GM18498 (cell line): ENCODE measurements around the gene ACBD4.
A peak's percentile ranks its signal among the peaks of the same experiment; 100 is the strongest.

Experiments used
- ATAC-seq: cut with Tn5 transposase; IDR thresholded peaks from one replicate; pipeline ENCODE4 v1.9.1; 2021; ENCODE audit warnings: mild to moderate bottlenecking, moderate library complexity; ENCODE audit not compliant: unreplicated experiment

ACBD4 gene

DNA sequence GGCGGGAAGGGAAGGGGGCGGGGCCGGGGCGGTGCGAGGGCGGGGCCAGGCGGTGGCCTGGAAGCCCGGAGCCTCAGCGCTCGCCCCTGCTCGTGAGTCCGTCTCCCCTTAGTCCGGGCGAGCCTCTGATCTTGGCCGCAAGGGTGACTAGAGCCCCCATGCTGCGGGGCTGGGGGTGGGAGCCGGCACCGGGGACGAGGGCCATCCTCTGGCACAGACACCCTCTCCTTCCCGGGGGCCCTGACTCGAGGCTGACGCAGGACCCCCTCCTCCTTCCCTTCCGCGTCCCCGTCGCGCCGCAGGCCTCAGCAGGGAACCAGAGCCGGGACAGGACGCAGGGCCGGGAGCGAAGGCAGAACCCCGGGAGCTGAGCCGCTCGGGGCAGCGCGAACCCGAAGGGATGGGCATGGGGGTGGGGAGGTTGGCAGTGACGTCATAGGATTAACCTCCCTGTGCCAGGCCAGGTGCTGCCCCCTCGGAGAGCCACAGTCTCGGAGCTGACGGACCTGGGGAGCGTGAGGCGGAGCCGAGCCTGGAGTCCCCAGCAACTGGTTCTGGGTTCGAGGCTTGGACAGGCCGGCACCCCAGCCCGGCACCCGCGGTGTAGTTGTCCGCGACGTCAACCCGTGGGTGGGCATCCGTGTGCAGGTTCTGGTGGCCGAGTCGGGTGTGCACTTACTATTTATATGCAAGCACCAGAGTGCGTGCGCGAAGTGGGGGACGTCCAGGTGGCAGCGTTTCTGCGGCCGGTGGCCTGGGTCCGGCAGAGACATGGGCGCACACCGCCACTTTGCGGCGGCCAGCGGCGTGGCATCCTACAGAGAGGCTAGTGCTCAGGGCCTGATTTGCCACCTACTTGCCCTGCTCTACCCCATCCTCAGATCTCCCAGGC, 2.7 kb upstream of the ACBD4 start:
- ATAC-seq, result peak; percentile 34

GRCh38 chr17:45135978-45136791, 698 bp downstream of the ACBD4 start:
- no peak for ATAC-seq

GRCh38 chr17:45136846-45137560, 1.5 kb downstream of the ACBD4 start:
- no peak for ATAC-seq

DNA sequence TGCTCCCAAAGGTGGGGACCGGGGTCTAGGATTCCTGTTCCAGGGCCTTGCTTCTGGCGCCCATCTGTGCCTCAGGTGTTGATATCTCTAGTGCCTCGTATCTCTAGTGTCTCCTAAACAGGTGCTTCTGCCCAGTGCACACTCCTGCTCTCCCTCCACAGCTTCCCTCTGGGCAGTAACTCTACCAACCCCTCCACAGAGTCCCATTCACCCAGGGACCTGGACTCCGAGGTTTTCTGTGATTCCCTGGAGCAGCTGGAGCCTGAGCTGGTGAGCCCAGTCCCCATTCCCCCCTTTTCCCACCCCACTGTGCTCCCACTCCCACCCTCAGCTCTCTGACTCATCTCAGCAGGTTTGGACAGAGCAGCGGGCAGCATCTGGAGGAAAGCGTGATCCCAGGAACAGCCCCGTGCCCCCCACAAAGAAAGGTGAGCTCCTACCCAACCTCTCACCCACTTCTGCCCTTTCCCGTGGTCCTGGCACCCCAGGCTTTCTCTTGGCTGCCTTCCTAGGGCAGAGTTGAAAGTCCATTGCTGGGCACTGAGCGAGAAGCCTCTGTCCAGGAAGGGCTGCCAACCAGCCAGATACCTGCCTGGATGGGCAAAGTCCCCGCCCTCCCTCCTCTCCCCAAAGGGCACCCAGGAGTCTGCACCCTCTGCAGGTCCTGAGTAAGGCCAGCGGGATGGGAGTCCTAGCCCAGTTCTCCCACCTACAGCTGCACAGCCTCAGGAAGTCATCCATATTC, 2.2 kb downstream of the ACBD4 start:
- no peak for ATAC-seq

DNA sequence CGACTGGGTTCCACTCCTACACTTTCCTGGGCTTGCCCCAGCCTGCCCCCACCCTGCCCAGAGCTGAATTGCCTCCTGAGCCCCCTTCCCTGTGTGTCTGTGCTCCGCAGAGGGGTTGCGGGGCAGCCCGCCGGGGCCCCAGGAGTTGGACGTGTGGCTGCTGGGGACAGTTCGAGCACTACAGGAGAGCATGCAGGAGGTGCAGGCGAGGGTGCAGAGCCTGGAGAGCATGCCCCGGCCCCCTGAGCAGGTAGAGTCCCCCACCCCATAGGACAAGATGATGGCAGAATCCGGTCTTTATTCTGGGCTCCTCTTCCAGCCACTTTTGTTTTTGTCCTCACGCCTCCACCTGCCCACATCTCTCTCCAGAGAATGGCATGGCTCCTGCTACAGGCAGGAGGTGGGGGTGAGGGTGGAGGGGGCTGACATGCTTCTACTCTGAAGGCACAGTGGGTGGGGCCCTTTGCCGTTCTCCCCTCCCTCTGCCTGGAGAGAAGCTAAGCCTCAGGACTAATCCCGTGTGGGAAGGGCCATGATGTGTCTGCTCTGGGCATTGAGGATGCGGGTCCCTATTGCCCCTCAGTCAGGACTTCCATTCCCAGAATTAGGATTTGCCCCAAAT, 3.5 kb downstream of the ACBD4 start:
- ATAC-seq, result no peak

- ATAC-seq, result no peak
These were observed 4.0 kb downstream of the ACBD4 start for GRCh38 chr17:45139533-45139920.

- no peak for ATAC-seq
These were observed 7.7 kb downstream of the ACBD4 start for GRCh38 chr17:45143094-45143670.

DNA sequence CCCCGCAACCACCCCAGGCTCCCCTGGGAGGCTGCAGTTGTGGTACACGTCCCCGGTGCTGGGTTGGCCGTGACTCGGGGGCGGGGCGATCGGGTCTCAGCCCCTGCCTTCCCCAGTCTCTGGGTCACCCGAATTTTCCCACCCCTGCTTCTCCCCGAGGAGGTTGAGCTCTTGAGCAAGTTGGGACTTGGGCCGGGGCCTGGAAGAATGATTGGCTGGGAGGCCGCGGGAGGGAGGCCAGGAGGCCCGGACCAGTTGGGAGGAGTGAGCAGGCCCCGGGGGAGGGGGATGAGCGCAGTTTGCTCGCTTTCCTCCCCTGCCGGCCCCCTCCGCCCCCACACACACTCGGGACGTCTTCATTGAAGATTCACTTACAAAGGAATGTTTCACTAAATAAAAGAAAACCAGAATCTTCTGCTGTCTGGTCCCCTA, 8.3 kb downstream of the ACBD4 start:
- ATAC-seq, result no peak

DNA sequence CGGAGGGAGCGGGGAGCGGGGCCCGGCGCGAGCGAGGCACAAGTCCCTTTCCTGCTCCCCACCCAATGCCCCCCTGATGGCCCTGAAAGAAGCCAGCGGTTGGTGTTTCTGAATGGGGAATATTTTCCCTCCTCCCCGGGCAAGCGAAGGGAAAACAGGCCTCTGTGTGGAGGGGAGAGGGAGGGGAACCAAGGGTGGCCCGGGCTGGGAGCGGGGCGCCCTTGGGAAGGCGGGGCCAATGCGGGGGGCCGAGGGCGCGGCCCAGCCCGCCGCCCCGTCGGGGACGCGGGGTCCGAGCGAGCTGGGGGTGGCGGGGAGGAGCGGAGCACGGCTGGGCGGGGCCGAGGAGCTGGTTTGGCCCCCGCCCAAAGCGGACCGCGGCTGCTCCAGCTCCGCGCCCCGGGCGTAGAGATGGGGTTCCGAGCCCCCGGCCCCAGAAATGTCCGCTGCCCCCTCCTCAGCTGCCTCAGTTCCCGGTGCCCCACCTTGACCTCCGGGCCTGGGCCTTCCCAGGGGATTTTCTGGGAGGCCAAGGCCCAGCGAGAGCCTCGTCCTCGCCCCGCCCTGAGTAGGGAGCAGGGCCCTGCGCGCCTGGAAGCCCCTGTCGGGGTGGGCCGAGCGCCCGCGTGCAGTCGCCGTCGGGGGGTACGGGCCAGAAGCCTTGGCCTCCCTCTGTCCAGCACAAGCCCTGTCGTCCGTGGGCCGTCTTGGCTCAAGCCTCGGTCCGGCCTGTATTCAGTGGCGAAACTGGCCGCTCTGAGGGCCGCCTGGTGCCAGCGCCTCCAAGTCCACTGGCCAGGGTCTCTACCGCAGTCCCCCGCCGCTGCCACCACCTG, 8.9 kb downstream of the ACBD4 start:
- ATAC-seq, result no peak

DNA sequence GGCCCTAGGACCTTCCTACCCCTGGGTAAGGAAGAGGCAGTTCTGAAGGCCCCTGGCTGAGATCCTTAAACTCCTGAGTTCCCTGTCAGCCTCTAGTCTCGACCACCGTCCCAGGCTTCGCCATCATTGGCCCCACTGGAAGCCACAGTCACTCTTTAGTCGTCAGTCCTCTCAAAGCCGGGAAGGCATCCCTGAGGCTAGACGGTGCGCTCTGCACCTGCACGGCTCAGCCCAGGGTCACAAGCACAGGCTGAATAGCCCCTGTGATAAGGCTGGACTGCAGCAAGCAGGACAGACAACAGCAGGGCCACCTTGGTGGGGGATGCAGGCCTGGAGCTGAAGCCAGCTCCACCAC, 9.5 kb downstream of the ACBD4 start:
- ATAC-seq, result no peak

- ATAC-seq, result no peak
These were observed 10.7 kb downstream of the ACBD4 start for GRCh38 chr17:45146166-45146565.

DNA sequence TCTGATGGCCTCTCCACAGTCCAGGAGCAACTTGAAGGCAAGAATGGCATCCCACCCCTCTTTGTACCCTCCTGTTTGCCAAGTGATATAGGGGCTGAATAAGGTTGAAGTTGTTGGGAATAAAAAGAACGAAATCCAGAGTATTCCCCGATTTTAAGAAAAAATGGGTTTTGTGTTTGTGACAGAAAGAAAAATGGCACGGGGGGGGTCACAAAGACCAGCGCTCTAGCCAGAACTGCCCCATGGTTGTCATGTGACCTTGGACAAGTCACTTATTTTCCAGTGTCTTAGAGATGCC, 11.1 kb downstream of the ACBD4 start:
- ATAC-seq, result no peak

GRCh38 chr17:45146890-45147580, 11.5 kb downstream of the ACBD4 start:
- ATAC-seq, result no peak

GRCh38 chr17:45147581-45148182, 12.2 kb downstream of the ACBD4 start:
- no peak for ATAC-seq

GRCh38 chr17:45148183-45149036, 12.9 kb downstream of the ACBD4 start, which contains the start of gene HEXIM1:
TSS of gene HEXIM1 (plus strand) at chr17:45148475. CDS start at chr17:45149191, 716 bp downstream.
- peak; percentile 69 for ATAC-seq

- peak; percentile 31 for ATAC-seq
These were observed 13.7 kb downstream of the ACBD4 start for GRCh38 chr17:45149037-45149668.
